OCI-LY1 (cell line): Measurements from ENCODE around the gene LRRC45.

Source experiments
- H2AFZ ChIP-seq: fragments of 200-600 bp; sonication (generic), shearing (Covaris generic); 2 replicates; pipeline ENCODE4 v1.6.0; 2014; ENCODE audit warnings: antibody characterized with exemption, mild to moderate bottlenecking, low read length
- H3F3A ChIP-seq: fragments of 200-600 bp; sonication (generic), shearing (Covaris generic); 2 replicates; pipeline ENCODE4 v1.6.0; 2014; ENCODE audit warnings: mild to moderate bottlenecking, antibody characterized with exemption, low read length, moderate library complexity; ENCODE audit not compliant: insufficient read depth
- H3K27ac ChIP-seq: fragments of 200-600 bp; sonication (generic); 2 replicates; pipeline ENCODE4 v1.5.1; 2014; ENCODE audit warnings: low read length, mixed run types, mild to moderate bottlenecking, low read depth; ENCODE audit not compliant: poor library complexity, severe bottlenecking
- H3K27me3 ChIP-seq: fragments of 200-600 bp; sonication (generic); 2 replicates; pipeline ENCODE4 v1.6.0; 2014; ENCODE audit warnings: antibody characterized with exemption, mild to moderate bottlenecking, low read length, moderate library complexity; ENCODE audit not compliant: insufficient read depth
- H3K36me3 ChIP-seq: fragments of 200-600 bp; sonication (generic); 2 replicates; pipeline ENCODE4 v1.6.1; 2014; ENCODE audit warnings: mild to moderate bottlenecking, antibody characterized with exemption, low read length, moderate library complexity, mixed read lengths; ENCODE audit not compliant: insufficient read depth
- H3K4me1 ChIP-seq: fragments of 200-600 bp; sonication (generic); 2 replicates; pipeline ENCODE4 v1.5.1; 2014; ENCODE audit warnings: mild to moderate bottlenecking, low read length, moderate library complexity; ENCODE audit not compliant: insufficient read depth, severe bottlenecking
- H3K4me2 ChIP-seq: fragments of 200-600 bp; sonication (generic), shearing (Covaris generic); 2 replicates; pipeline ENCODE4 v1.6.1; 2014; ENCODE audit warnings: low read length
- H3K4me3 ChIP-seq: fragments of 200-600 bp; sonication (generic); 2 replicates; pipeline ENCODE4 v1.5.1; 2014; ENCODE audit warnings: low read length, low read depth, mild to moderate bottlenecking, mixed read lengths; ENCODE audit not compliant: poor library complexity, severe bottlenecking
- H3K79me2 ChIP-seq: fragments of 200-600 bp; shearing (Covaris generic); 2 replicates; pipeline ENCODE4 v1.6.1; 2016; ENCODE audit warnings: mixed run types, low read length, mixed read lengths; ENCODE audit not compliant: insufficient read depth
- H3K9ac ChIP-seq: fragments of 200-600 bp; sonication (generic), shearing (Covaris generic); 2 replicates; pipeline ENCODE4 v1.6.1; 2014; ENCODE audit warnings: mild to moderate bottlenecking, low read length, mixed read lengths
- H3K9me2 ChIP-seq: fragments of 200-600 bp; sonication (generic), shearing (Covaris generic); 2 replicates; pipeline ENCODE4 v1.6.1; 2014; ENCODE audit warnings: low read depth, mild to moderate bottlenecking, low read length, mixed read lengths
- H3K9me3 ChIP-seq: fragments of 200-600 bp; shearing (Covaris generic); 2 replicates; pipeline ENCODE4 v1.6.1; 2014; ENCODE audit warnings: low read length, mixed read lengths
- H4K20me1 ChIP-seq: fragments of 200-600 bp; sonication (generic), shearing (Covaris generic); 2 replicates; pipeline ENCODE4 v1.6.0; 2016; ENCODE audit warnings: mild to moderate bottlenecking, low read length; ENCODE audit not compliant: insufficient read depth
- EZH2 ChIP-seq: fragments of 200-600 bp; sonication (generic), shearing (Covaris generic); IDR thresholded peaks from 2 replicates; pipeline ENCODE4 v1.8.0; 2017; ENCODE audit warnings: borderline replicate concordance, mixed run types, mild to moderate bottlenecking, antibody characterized with exemption, low read length, moderate library complexity, mixed read lengths
- TF ChIP-seq, protein P1 (sequence below): fragments of 200-600 bp; sonication (generic), shearing (Covaris generic); IDR thresholded peaks from 2 replicates; pipeline ENCODE4 v1.5.1; 2017; ENCODE audit warnings: mild to moderate bottlenecking, antibody characterized with exemption, low read length, moderate library complexity, mixed read lengths

The LRRC45 gene

DNA sequence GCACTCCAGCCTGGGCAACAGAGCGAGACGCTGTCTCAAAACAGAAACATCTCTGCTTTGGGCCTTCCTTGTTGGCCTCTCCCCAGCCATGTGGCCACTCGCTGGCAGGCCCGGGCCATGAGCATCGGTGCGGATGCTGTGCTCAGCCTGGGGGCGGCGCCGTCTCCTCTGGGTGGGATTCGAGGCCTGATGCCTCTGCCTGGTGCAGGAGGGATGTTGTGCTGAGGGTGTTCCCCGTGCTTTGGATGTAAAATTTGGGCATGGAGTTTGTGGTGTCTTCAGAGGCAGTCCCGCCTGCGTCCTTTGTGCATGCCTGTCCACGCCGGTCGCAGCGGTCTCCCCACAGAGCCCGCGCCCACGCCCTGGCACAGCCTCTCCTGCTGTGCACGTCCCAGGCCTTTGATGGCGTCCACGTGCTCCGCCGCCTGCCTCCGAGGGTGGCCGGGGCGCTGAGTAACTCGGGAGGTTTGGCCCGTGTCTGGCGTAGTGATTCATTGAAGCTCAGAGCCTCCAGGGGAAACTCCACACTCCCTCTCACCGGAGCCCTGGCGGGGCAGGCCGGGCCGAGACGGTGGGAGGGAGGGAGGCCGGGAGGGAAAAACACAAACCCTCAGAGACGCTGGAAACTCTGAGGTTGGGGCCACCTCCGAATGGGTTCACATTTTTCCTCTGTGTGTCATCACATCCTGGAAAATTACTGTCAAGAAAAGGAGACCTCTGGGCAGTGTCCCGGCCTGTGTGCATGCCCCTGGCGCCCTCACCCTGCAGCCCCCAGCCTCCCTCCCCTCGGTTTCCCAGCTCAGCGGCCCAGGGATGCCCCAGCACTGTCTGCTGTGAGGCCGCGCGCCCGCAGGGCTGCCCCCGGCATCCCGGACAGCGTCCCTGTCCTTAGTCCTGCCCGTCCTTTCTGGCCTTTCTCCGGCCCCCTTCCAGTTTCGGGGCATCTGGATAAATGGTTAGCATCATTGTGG is 19.4 kb upstream of the LRRC45 start:
- Histone ChIP-seq H2AFZ (no peak overlapping the region), H3K4me3 (no peak overlapping the region), H3F3A (no peaks in the 10 kb centered on the region), H4K20me1 (no peaks in the 10 kb centered on the region), H3K36me3 (no peaks in the 10 kb centered on the region), H3K9me2 (no peaks in the 10 kb centered on the region), H3K27me3 (no peaks in the 10 kb centered on the region; the same call in 1 of the 2 replicates), H3K4me1 (no peaks in the 10 kb centered on the region), H3K9ac (no peak overlapping the region), H3K9me3 (no peaks in the 10 kb centered on the region), H3K79me2 (no peaks in the 10 kb centered on the region), H3K4me2 (no peak overlapping the region), H3K27ac (no peak overlapping the region)
- TF ChIP-seq EZH2, result no peak
- TF ChIP-seq, protein P1, sequence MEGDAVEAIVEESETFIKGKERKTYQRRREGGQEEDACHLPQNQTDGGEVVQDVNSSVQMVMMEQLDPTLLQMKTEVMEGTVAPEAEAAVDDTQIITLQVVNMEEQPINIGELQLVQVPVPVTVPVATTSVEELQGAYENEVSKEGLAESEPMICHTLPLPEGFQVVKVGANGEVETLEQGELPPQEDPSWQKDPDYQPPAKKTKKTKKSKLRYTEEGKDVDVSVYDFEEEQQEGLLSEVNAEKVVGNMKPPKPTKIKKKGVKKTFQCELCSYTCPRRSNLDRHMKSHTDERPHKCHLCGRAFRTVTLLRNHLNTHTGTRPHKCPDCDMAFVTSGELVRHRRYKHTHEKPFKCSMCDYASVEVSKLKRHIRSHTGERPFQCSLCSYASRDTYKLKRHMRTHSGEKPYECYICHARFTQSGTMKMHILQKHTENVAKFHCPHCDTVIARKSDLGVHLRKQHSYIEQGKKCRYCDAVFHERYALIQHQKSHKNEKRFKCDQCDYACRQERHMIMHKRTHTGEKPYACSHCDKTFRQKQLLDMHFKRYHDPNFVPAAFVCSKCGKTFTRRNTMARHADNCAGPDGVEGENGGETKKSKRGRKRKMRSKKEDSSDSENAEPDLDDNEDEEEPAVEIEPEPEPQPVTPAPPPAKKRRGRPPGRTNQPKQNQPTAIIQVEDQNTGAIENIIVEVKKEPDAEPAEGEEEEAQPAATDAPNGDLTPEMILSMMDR, result no peak

DNA sequence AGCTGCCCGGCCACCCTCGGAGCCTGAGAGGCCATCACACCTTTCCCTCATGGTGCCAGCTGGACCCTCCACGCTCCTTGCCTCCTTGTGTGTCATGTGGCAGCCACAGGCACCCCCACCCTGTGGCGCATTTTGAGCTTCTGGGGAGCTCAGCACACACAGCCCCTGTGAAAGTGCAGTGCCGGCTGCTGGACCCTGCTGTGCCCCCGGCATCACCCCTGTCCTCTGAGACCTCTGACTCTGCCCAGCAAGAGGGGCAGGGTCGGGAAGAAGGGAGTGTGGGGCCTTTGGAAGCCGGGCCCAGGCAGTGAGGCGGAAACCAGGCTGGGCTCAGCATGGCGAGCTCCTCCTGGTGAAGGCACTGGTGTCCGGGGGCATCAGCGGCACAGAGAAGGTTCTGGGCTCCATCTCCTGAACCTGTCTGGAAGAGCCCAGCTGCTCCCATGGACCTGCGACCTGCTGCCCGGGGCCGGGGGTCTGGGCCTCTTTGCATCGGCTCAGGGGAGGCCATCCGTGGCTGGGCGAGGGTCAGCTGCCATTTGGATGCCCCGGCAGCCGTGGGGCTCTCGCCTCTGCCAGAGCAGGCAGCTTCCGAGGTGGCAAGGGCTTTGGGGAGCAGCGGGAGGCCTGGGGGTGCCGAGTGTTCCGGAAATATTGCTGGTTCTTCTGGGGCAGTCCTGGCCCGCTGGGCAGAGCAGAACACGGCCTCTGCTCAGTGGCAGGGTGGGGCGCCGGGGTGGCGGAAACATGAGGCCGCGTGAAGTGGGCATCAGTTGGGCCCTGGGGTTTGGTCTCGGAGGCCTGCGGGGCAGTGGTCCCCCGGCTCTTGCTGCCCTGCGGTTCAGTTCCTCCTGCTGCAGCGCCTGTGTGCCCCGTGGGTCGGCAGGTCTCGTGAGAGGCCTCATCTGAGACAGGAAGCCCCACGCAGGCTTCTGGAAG is 18.3 kb upstream of the LRRC45 start:
- Histone ChIP-seq H3K4me1 (no peaks in the 10 kb centered on the region), H3K9ac (no peak overlapping the region), H3K4me2 (no peak overlapping the region), H3K79me2 (no peaks in the 10 kb centered on the region), H3K9me3 (no peaks in the 10 kb centered on the region), H3K27ac (no peak overlapping the region), H3K9me2 (no peaks in the 10 kb centered on the region), H3F3A (no peaks in the 10 kb centered on the region), H3K4me3 (no peak overlapping the region), H3K27me3 (no peaks in the 10 kb centered on the region; the same call in 1 of the 2 replicates), H3K36me3 (no peaks in the 10 kb centered on the region), H2AFZ (no peak overlapping the region), H4K20me1 (no peaks in the 10 kb centered on the region)
- no peak for TF ChIP-seq EZH2
- TF ChIP-seq, protein P1, result no peak

DNA sequence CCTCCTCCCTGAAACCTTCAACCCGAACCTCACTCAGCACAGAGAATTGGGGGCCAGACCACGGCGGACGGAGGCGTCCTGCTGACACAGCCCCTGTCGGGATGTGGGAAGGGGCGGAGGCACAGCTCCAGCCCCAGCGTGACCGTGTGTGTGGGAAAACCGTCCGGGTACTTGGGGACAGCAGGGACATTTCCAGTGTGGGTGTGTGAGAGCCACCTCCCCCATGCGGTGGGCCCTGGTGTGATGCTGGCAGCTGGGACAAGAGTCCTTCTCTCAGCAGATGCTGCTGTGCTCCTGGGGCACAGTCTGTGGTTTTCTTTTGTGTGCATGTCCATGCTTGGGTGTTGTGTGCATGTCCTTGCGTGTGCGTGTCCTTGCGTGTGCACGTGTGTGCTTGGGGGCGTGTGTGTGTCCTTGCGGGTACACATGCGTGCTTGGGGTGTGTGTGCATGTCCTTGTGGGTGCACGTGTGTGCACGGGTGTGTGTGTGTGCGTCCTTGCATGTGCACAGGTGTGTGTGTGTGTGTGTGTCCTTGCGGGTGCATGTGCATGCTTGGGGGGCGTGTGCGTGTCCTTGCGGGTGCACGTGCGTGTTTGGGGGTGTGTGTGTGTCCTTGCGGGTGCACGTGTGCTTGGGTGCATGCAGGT is 17.3 kb upstream of the LRRC45 start:
- H3K4me3 ChIP-seq, result no peak overlapping the region

More for the DNA sequence above, 17.3 kb upstream of the LRRC45 start:
- no peaks in the 10 kb centered on the region for H3K79me2 ChIP-seq
- H3K9me2 ChIP-seq, result no peaks in the 10 kb centered on the region
- H3K4me2 ChIP-seq, result no peak overlapping the region
- H3K9ac ChIP-seq, result no peak overlapping the region
- TF ChIP-seq, protein P1, result no peak
- no peak for TF ChIP-seq EZH2
- no peak overlapping the region for H2AFZ ChIP-seq
- H3K4me1 ChIP-seq, result no peaks in the 10 kb centered on the region
- H4K20me1 ChIP-seq, result no peaks in the 10 kb centered on the region
- no peak overlapping the region for H3K27ac ChIP-seq
- H3F3A ChIP-seq, result no peaks in the 10 kb centered on the region
- H3K9me3 ChIP-seq, result no peaks in the 10 kb centered on the region
- no peaks in the 10 kb centered on the region for H3K36me3 ChIP-seq
- no peaks in the 10 kb centered on the region; the same call in 1 of the 2 replicates for H3K27me3 ChIP-seq
